ENCODE measurements around the gene FBXL20.
A peak's percentile ranks its signal among the peaks of the same experiment; 100 is the strongest.

FBXL20 gene

DNA sequence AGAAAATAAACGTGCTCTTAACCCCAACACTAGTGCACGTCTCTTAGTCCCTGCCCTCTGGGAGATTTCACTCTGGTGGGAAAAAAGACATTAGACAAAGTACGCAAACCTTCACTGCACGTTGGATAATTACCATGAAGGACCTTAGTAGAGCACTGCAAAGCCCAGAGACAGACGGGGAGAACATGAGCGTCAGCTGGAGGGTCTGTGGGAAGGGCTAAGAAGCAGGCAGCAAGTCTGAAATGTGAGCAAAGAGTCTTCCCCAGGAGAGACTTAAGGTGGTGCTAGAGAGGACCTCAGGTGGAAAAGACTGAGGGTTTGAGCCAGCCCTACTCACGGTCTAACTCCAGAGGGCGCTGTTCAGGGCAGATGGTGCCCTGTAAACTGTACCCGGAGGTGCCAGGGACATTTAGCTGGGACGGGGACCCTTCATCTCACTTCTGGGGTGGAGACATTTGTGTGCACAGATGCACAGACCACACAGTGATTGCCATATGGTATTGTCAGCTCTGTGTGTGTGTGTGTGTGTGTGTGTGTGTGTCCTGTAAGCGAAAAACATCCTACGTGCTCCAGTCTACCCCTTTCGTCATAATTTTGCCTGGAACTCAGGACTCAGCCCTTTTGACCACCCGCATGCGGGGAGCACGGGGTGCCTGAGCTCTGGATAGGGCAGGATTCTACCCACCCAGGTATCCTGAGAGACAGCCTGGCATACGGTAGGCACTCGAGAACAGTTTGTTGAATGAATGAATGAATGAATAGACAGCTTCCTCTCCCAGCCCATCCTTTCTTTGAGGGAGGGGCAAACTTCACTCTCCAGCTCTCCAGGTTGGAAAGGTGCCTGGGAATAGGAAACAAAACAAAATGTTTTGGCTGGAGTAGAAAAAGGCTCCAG is 165.6 kb downstream of the FBXL20 start:
- no peak overlapping the region for H3K4me2 ChIP-seq (ENCODE audit: low read length)
- peak; percentile 99 for TF ChIP-seq CTCF (IDR thresholded peaks at IDR 0.05; ENCODE audit: low read length)
- no peak for TF ChIP-seq EZH2 (IDR thresholded peaks at IDR 0.05; ENCODE audit: borderline replicate concordance, low read length)
- no peaks in the 10 kb centered on the region for H3K27me3 ChIP-seq (ENCODE audit: insufficient read depth, low read length)
- H4K20me1 ChIP-seq (ENCODE audit: insufficient read depth, low read length) = no peaks in the 10 kb centered on the region
- no peaks in the 10 kb centered on the region for H3K36me3 ChIP-seq (ENCODE audit: insufficient read depth, low read length)
- no peaks in the 10 kb centered on the region for H3K9me3 ChIP-seq (ENCODE audit: low read length)
- peaks cover 24% of the 10 kb centered on the region for H3K4me1 ChIP-seq (ENCODE audit: insufficient read depth, low read length, severe bottlenecking)
- H3K27ac ChIP-seq (ENCODE audit: low read depth, low read length, poor library complexity, severe bottlenecking) = no peak overlapping the region
- no peak overlapping the region for H3K9ac ChIP-seq (ENCODE audit: low read length)
- H3F3A ChIP-seq (ENCODE audit: insufficient read depth, low read length) = no peaks in the 10 kb centered on the region
- no peaks in the 10 kb centered on the region for H3K9me2 ChIP-seq (ENCODE audit: low read depth, low read length)
- no peaks in the 10 kb centered on the region for H3K79me2 ChIP-seq (ENCODE audit: insufficient read depth, low read length)
- no peak overlapping the region for H3K4me3 ChIP-seq (ENCODE audit: low read depth, low read length, poor library complexity, severe bottlenecking)
- no peak overlapping the region for H2AFZ ChIP-seq (ENCODE audit: low read length)

GRCh38 chr17:39231591-39232551 is 169.6 kb downstream of the FBXL20 start:
- H3K9me3 ChIP-seq (ENCODE audit: low read length) = no peaks in the 10 kb centered on the region
- no peaks in the 10 kb centered on the region for H3F3A ChIP-seq (ENCODE audit: insufficient read depth, low read length)
- no peaks in the 10 kb centered on the region for H3K79me2 ChIP-seq (ENCODE audit: insufficient read depth, low read length)
- H3K27me3 ChIP-seq (ENCODE audit: insufficient read depth, low read length) = no peaks in the 10 kb centered on the region
- no peak overlapping the region for H2AFZ ChIP-seq (ENCODE audit: low read length)
- no peaks in the 10 kb centered on the region for H3K9me2 ChIP-seq (ENCODE audit: low read depth, low read length)
- H3K27ac ChIP-seq (ENCODE audit: low read depth, low read length, poor library complexity, severe bottlenecking) = no peak overlapping the region
- peak overlapping the region; percentile 46; the same call in 1 of the 2 replicates for H3K4me2 ChIP-seq (ENCODE audit: low read length)
- TF ChIP-seq CTCF (IDR thresholded peaks at IDR 0.05; ENCODE audit: low read length) = peak; percentile 97
- no peak for TF ChIP-seq EZH2 (IDR thresholded peaks at IDR 0.05; ENCODE audit: borderline replicate concordance, low read length)
- no peaks in the 10 kb centered on the region for H4K20me1 ChIP-seq (ENCODE audit: insufficient read depth, low read length)
- no peak overlapping the region for H3K9ac ChIP-seq (ENCODE audit: low read length)
- no peak overlapping the region for H3K4me3 ChIP-seq (ENCODE audit: low read depth, low read length, poor library complexity, severe bottlenecking)
- H3K36me3 ChIP-seq (ENCODE audit: insufficient read depth, low read length) = no peaks in the 10 kb centered on the region
- H3K4me1 ChIP-seq (ENCODE audit: insufficient read depth, low read length, severe bottlenecking) = peaks cover 7% of the 10 kb centered on the region

DNA sequence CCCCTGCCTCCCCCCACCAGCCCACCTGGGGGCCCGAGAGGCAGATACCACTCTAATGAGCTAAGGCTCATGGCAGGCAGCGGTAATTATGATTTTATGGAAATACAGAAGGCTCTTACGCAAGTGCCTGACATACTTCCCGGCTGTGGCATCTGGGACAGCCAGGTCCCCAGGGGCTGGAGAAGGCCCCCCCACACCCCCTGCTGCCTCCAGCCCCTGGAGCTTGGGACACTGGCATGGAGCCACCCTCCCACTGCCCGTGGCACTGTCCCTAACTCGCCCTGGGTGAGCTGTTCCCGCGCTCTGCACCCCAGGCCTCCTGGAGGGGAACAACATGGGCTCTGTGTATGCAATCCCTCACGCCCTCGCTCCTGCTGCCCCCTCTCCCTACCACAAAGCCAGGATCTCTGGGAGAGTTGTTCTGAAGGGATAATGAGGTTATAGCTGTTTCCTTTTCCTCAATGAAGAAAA is 170.3 kb downstream of the FBXL20 start:
- Histone ChIP-seq H3K27ac (ENCODE audit: low read depth, low read length, poor library complexity, severe bottlenecking) (no peak overlapping the region), H3K9me2 (ENCODE audit: low read depth, low read length) (no peaks in the 10 kb centered on the region), H3K4me2 (ENCODE audit: low read length) (no peak overlapping the region), H3K9me3 (ENCODE audit: low read length) (no peaks in the 10 kb centered on the region), H3K9ac (ENCODE audit: low read length) (no peak overlapping the region), H3K79me2 (ENCODE audit: insufficient read depth, low read length) (no peaks in the 10 kb centered on the region), H3K4me3 (ENCODE audit: low read depth, low read length, poor library complexity, severe bottlenecking) (no peak overlapping the region), H3K27me3 (ENCODE audit: insufficient read depth, low read length) (no peaks in the 10 kb centered on the region), H3K36me3 (ENCODE audit: insufficient read depth, low read length) (no peaks in the 10 kb centered on the region), H3K4me1 (ENCODE audit: insufficient read depth, low read length, severe bottlenecking) (peaks cover 7% of the 10 kb centered on the region), H2AFZ (ENCODE audit: low read length) (no peak overlapping the region), H4K20me1 (ENCODE audit: insufficient read depth, low read length) (no peaks in the 10 kb centered on the region), H3F3A (ENCODE audit: insufficient read depth, low read length) (no peaks in the 10 kb centered on the region)
- TF ChIP-seq CTCF (IDR thresholded peaks at IDR 0.05; ENCODE audit: low read length) = no peak
- no peak for TF ChIP-seq EZH2 (IDR thresholded peaks at IDR 0.05; ENCODE audit: borderline replicate concordance, low read length)

All from OCI-LY1 (cell line).